ENCODE data around the gene MITD1. TPM values are rescaled to one million over a fixed set of nuclear protein-coding genes. Genes with fewer than 3 reads are reported as not detected.

Gene MITD1
- total RNA-seq, 2 experiments from 2014 or later = 56.8 to 61.2 TPM

- Mint-ChIP-seq H3K4me1 (peaks cover 45% of the 10 kb centered on the region), H3K4me3 (peak overlapping the region; percentile 29), H3K27ac (peak overlapping the region; percentile 84), H3K9me3 (no peaks in the 10 kb centered on the region), H3K27me3 (no peaks in the 10 kb centered on the region), H3K36me3 (peaks cover 24% of the 10 kb centered on the region)
- no peak for DNase-seq
Measured at GRCh38 chr2:99171377-99172140, 9.3 kb downstream of the MITD1 start.

GRCh38 chr2:99169534-99169933, 11.3 kb downstream of the MITD1 start:
- no peak overlapping the region for H3K4me3 Mint-ChIP-seq
- DNase-seq = no peak
- H3K9me3 Mint-ChIP-seq = no peaks in the 10 kb centered on the region
- H3K4me1 Mint-ChIP-seq = peaks cover 31% of the 10 kb centered on the region
- H3K27me3 Mint-ChIP-seq = no peaks in the 10 kb centered on the region
- H3K36me3 Mint-ChIP-seq = peaks cover 32% of the 10 kb centered on the region
- peak overlapping the region; percentile 48 for H3K27ac Mint-ChIP-seq

GRCh38 chr2:99166218-99166617, 14.6 kb downstream of the MITD1 start:
- H3K4me3 Mint-ChIP-seq = no peak overlapping the region
- no peak overlapping the region for H3K27ac Mint-ChIP-seq
- H3K9me3 Mint-ChIP-seq = no peaks in the 10 kb centered on the region

GRCh38 chr2:99159594-99159993, 21.3 kb downstream of the MITD1 start:
- H3K27me3 Mint-ChIP-seq = no peaks in the 10 kb centered on the region
- no peak overlapping the region for H3K4me3 Mint-ChIP-seq
- H3K27ac Mint-ChIP-seq = no peak overlapping the region
- peaks cover 13% of the 10 kb centered on the region for H3K4me1 Mint-ChIP-seq
- peaks cover 9% of the 10 kb centered on the region for H3K36me3 Mint-ChIP-seq
- DNase-seq = no peak
- no peaks in the 10 kb centered on the region for H3K9me3 Mint-ChIP-seq

More at GRCh38 chr2:99166218-99166617, 14.6 kb downstream of the MITD1 start:
- Mint-ChIP-seq H3K27me3 (no peaks in the 10 kb centered on the region), H3K4me1 (peaks cover 17% of the 10 kb centered on the region), H3K36me3 (peaks cover 20% of the 10 kb centered on the region)
- DNase-seq = no peak

GRCh38 chr2:99158599-99158998, 22.3 kb downstream of the MITD1 start:
- Mint-ChIP-seq H3K27me3 (no peaks in the 10 kb centered on the region), H3K36me3 (peaks cover 9% of the 10 kb centered on the region), H3K4me1 (peaks cover 13% of the 10 kb centered on the region), H3K4me3 (no peak overlapping the region), H3K27ac (no peak overlapping the region), H3K9me3 (no peaks in the 10 kb centered on the region)
- no peak for DNase-seq

GRCh38 chr2:99156891-99157290, 24.0 kb downstream of the MITD1 start:
- peak overlapping the region; percentile 8 for H3K27ac Mint-ChIP-seq
- DNase-seq = no peak
- H3K9me3 Mint-ChIP-seq = no peaks in the 10 kb centered on the region
- peaks cover 13% of the 10 kb centered on the region for H3K4me1 Mint-ChIP-seq
- H3K36me3 Mint-ChIP-seq = peaks cover 9% of the 10 kb centered on the region
- no peaks in the 10 kb centered on the region for H3K27me3 Mint-ChIP-seq
- H3K4me3 Mint-ChIP-seq = no peak overlapping the region

GRCh38 chr2:99154643-99155536, 26.0 kb downstream of the MITD1 start, which contains the start of the genes LIPT1 and TSGA10:
Gene LIPT1, plus strand, starts transcription at chr2:99154967. Its CDS starts 6,991 bp downstream, at chr2:99161958.
Gene TSGA10, minus strand, starts transcription at chr2:99154942. Its CDS starts 45,503 bp downstream, at chr2:99109439.
- peak; percentile 94 for DNase-seq
- H3K27me3 Mint-ChIP-seq = no peaks in the 10 kb centered on the region
- no peaks in the 10 kb centered on the region for H3K9me3 Mint-ChIP-seq
- peaks cover 9% of the 10 kb centered on the region for H3K36me3 Mint-ChIP-seq
- no peak within 1 kb of the TSS for H3K4me3 Mint-ChIP-seq
- H3K4me1 Mint-ChIP-seq = peaks cover 17% of the 10 kb centered on the region
- H3K27ac Mint-ChIP-seq = peak within 1 kb of the TSS; percentile 92

GRCh38 chr2:99153921-99154604, 26.8 kb downstream of the MITD1 start:
- no peak for DNase-seq
- Mint-ChIP-seq H3K9me3 (no peaks in the 10 kb centered on the region), H3K36me3 (peaks cover 5% of the 10 kb centered on the region), H3K27me3 (no peaks in the 10 kb centered on the region), H3K4me3 (no peak overlapping the region), H3K27ac (peak overlapping the region; percentile 92), H3K4me1 (peaks cover 17% of the 10 kb centered on the region)

GRCh38 chr2:99152199-99152895, 28.5 kb downstream of the MITD1 start:
- Mint-ChIP-seq H3K4me3 (no peak overlapping the region), H3K4me1 (peaks cover 17% of the 10 kb centered on the region), H3K36me3 (peaks cover 3% of the 10 kb centered on the region), H3K9me3 (no peaks in the 10 kb centered on the region), H3K27ac (no peak overlapping the region), H3K27me3 (no peaks in the 10 kb centered on the region)
- no peak for DNase-seq

GRCh38 chr2:99150706-99151105, 30.2 kb downstream of the MITD1 start:
- no peak for DNase-seq
- Mint-ChIP-seq H3K4me1 (peaks cover 6% of the 10 kb centered on the region), H3K27me3 (no peaks in the 10 kb centered on the region), H3K9me3 (no peaks in the 10 kb centered on the region), H3K27ac (no peak overlapping the region), H3K4me3 (no peak overlapping the region), H3K36me3 (peaks cover 3% of the 10 kb centered on the region)

GRCh38 chr2:99141110-99142108, 39.4 kb downstream of the MITD1 start, which contains the start of gene C2orf15:
Gene C2orf15, plus strand, starts transcription at chr2:99141707. Its CDS starts 8,852 bp downstream, at chr2:99150559.
- H3K36me3 Mint-ChIP-seq = peaks cover 17% of the 10 kb centered on the region
- peak; percentile 99 for DNase-seq
- H3K4me3 Mint-ChIP-seq = peak within 1 kb of the TSS; percentile 93
- H3K27me3 Mint-ChIP-seq = no peaks in the 10 kb centered on the region
- H3K27ac Mint-ChIP-seq = peak within 1 kb of the TSS; percentile 88
- H3K4me1 Mint-ChIP-seq = peaks cover 14% of the 10 kb centered on the region
- peaks cover 16% of the 10 kb centered on the region for H3K9me3 Mint-ChIP-seq

- Mint-ChIP-seq H3K4me3 (peak overlapping the region; percentile 93), H3K27me3 (no peaks in the 10 kb centered on the region), H3K9me3 (peaks cover 16% of the 10 kb centered on the region), H3K36me3 (peaks cover 22% of the 10 kb centered on the region), H3K4me1 (peaks cover 14% of the 10 kb centered on the region), H3K27ac (peak overlapping the region; percentile 88)
- DNase-seq = no peak
Measured at GRCh38 chr2:99140860-99141109, 40.1 kb downstream of the MITD1 start.

GRCh38 chr2:99140056-99140859, 40.6 kb downstream of the MITD1 start:
- Mint-ChIP-seq H3K27me3 (no peaks in the 10 kb centered on the region), H3K9me3 (peaks cover 16% of the 10 kb centered on the region), H3K36me3 (peaks cover 26% of the 10 kb centered on the region), H3K27ac (peak overlapping the region; percentile 88), H3K4me1 (peaks cover 14% of the 10 kb centered on the region), H3K4me3 (peak overlapping the region; percentile 93)
- DNase-seq = no peak
